ENCODE data around the gene ZBTB16.

The ZBTB16 gene

DNA sequence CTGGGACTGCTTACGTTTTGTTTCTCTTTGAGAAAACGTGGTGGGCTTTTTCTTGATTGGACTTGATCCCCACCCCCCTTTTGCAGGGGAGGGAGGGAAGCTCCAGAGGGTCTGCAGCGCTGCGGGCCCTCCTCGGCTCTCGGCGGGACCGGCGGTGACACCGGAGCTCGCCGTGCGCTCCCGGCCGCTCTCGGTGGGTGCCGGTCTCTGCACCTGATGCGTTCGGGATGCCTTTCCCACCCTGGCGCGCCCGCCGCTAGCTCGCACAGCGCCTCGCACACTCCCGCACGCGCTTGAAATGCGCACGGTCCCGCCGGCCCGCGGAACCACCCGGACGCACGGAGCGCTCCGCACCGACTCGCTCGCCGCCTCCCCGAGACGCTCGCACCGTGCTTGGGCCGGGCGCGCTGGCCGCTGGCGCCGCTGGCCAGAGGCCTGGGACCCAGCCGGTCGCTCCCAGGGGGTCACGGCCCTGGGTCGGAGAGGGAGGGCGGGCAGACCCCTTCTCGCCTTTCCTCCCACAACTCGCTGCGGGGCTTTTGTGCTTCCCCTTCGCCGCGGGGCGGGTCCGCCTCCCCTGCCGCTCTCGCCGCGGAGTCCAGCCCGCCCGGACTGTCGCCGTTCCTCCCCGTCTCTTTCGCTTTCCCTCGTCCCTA, 1.0 kb downstream of the ZBTB16 start (continued):
- TF ChIP-seq KLF8 (tag by site-specific recombination; IDR thresholded peaks at IDR 0.05) (no peak), ZNF274 (IDR thresholded peaks at IDR 0.05; ENCODE audit: low read length) (no peak), ZNF274 (tag by site-specific recombination; IDR thresholded peaks at IDR 0.05; ENCODE audit: borderline replicate concordance) (no peak), SCRT2 (tag by site-specific recombination; IDR thresholded peaks at IDR 0.05) (no peak), SP2 (tag by site-specific recombination; IDR thresholded peaks at IDR 0.05) (peak; percentile 35; the same call in 1 of the 2 replicates), AEBP2 (tag by site-specific recombination; IDR thresholded peaks at IDR 0.05; ENCODE audit: borderline replicate concordance) (no peak), ZNF621 (tag by site-specific recombination; IDR thresholded peaks at IDR 0.05) (no peak), ZNF837 (tag by site-specific recombination; IDR thresholded peaks at IDR 0.05) (no peak), ZNF155 (tag by site-specific recombination; IDR thresholded peaks at IDR 0.05) (no peak), ZNF747 (tag by site-specific recombination; IDR thresholded peaks at IDR 0.05) (no peak), ZNF174 (tag by site-specific recombination; IDR thresholded peaks at IDR 0.05) (no peak), ZNF423 (tag by site-specific recombination; IDR thresholded peaks at IDR 0.05) (no peak; the same call in 1 of the 2 replicates), KLF1 (tag by site-specific recombination; IDR thresholded peaks at IDR 0.05) (no peak), OSR2 (tag by site-specific recombination; IDR thresholded peaks at IDR 0.05) (no peak), ZBTB21 (tag by site-specific recombination; IDR thresholded peaks at IDR 0.05) (no peak), ZNF24 (tag by site-specific recombination; IDR thresholded peaks at IDR 0.05) (no peak), ZNF311 (tag by site-specific recombination; IDR thresholded peaks at IDR 0.05; ENCODE audit: borderline replicate concordance) (no peak), GLIS1 (tag by site-specific recombination; IDR thresholded peaks at IDR 0.05) (0 out of 2 replicates have a peak, but pooled peaks have one; percentile 26), ZNF530 (tag by site-specific recombination; IDR thresholded peaks at IDR 0.05; ENCODE audit: low read depth) (no peak), MEIS1 (CRISPR knock-in tag; IDR thresholded peaks at IDR 0.05; ENCODE audit: borderline replicate concordance) (no peak), ZNF704 (tag by site-specific recombination; IDR thresholded peaks at IDR 0.05) (peak; percentile 6; the same call in 1 of the 2 replicates), ZSCAN16 (tag by site-specific recombination; IDR thresholded peaks at IDR 0.05) (no peak), ZNF239 (tag by site-specific recombination; IDR thresholded peaks at IDR 0.05) (no peak), ZNF2 (tag by site-specific recombination; IDR thresholded peaks at IDR 0.05) (no peak), ZNF10 (tag by site-specific recombination; IDR thresholded peaks at IDR 0.05) (peak; percentile 51; the same call in 1 of the 2 replicates), ZNF488 (tag by site-specific recombination; IDR thresholded peaks at IDR 0.05) (no peak), ZNF610 (tag by site-specific recombination; IDR thresholded peaks at IDR 0.05; ENCODE audit: borderline replicate concordance) (no peak), KLF16 (tag by site-specific recombination; IDR thresholded peaks at IDR 0.05) (no peak), ZNF768 (tag by site-specific recombination; IDR thresholded peaks at IDR 0.05) (no peak), ZNF677 (tag by site-specific recombination; IDR thresholded peaks at IDR 0.05) (no peak), ZNF76 (tag by site-specific recombination; IDR thresholded peaks at IDR 0.05; ENCODE audit: borderline replicate concordance, low read depth) (peak; percentile 67; the same call in 1 of the 2 replicates), SP7 (tag by site-specific recombination; IDR thresholded peaks at IDR 0.05) (no peak)
- TF ChIP-seq, protein P1, sequence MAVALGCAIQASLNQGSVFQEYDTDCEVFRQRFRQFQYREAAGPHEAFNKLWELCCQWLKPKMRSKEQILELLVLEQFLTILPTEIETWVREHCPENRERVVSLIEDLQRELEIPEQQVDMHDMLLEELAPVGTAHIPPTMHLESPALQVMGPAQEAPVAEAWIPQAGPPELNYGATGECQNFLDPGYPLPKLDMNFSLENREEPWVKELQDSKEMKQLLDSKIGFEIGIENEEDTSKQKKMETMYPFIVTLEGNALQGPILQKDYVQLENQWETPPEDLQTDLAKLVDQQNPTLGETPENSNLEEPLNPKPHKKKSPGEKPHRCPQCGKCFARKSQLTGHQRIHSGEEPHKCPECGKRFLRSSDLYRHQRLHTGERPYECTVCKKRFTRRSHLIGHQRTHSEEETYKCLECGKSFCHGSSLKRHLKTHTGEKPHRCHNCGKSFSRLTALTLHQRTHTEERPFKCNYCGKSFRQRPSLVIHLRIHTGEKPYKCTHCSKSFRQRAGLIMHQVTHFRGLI (tag by site-specific recombination; IDR thresholded peaks at IDR 0.05) = no peak
- TF ChIP-seq, protein P2, sequence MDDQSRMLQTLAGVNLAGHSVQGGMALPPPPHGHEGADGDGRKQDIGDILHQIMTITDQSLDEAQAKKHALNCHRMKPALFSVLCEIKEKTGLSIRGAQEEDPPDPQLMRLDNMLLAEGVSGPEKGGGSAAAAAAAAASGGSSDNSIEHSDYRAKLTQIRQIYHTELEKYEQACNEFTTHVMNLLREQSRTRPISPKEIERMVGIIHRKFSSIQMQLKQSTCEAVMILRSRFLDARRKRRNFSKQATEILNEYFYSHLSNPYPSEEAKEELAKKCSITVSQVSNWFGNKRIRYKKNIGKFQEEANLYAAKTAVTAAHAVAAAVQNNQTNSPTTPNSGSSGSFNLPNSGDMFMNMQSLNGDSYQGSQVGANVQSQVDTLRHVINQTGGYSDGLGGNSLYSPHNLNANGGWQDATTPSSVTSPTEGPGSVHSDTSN (CRISPR knock-in tag; IDR thresholded peaks at IDR 0.05) = 0 out of 2 replicates have a peak, but pooled peaks have one; percentile 38

Measured in HEK293 (cell line).